Measurements from ENCODE around the gene CHADL.

CHADL gene

DNA sequence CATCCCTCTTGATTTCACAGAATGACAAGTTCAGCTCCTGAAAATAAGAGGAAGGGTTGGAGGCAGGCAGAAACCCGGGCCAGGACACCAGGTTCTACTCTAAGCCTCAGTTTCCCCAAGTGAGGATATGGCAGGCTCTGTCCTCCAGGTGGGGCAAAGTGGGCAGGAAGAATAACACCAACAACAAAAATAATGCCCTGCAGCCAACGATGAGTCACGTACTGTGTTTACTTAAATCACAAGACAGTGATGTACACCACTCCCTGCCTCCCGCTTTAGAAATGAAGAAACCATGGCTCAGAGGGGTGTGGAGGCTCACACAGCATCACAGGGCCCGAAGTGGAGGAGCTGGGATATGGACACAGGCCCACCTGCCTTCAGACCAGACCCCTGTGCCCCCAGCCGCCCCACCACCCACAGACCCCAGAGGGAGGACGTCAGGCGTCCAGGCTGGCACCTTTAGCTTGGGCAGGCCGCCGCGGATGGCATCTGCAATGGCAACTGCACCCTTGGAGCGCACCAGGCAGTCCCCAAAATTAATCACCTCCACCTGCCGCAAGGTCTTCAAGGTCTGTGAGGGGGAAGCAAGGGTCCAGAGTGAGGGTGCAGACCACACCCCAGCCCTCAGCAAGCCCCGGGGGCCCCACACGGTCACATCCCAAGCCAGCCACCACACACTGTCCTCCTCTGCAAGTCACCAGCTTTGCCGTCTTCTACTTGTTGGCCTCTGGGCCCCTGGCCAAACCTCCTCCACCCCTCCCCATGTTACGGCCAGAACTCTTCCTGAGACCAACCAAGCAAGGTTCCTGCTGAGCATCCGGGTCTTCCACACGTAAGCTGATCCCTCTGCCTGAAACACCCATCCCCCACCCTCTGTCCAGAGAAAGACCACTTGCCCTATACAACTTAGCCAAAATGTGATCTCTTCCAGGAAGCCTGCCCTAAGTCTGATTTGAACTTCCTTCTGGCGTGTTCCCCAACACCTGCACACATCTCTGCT is 15.8 kb upstream of the CHADL start:
- DNase-seq (ENCODE audit: low read depth): peak; percentile 18

DNA sequence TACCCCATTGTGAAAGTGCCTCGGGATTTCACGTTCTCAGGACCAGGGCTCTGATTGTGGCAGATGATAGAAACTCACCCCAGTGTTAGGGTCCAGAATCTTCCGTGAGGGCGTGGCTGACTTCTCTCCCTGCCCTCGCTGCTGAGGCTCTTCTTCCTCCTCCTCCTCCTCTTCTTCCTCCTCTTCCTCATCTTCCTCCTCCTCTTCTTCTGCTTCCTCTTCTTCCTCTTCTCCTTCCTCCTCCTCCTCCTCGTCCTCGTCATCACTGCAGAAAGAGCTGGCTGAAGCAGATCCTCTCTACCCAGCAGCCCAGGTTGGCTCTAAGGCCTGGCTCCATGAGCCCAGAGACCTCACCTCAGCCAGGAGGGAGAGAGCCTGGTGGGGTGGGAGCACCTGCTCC is 13.5 kb upstream of the CHADL start:
- no peak for DNase-seq (ENCODE audit: low read depth)

- no peak for DNase-seq (ENCODE audit: low read depth)
These were observed 11.6 kb upstream of the CHADL start for GRCh38 chr22:41252365-41252764.

- no peak for DNase-seq (ENCODE audit: low read depth)
These were observed 9.4 kb upstream of the CHADL start for GRCh38 chr22:41250127-41250526.

GRCh38 chr22:41249442-41249841 is 8.7 kb upstream of the CHADL start:
- DNase-seq (ENCODE audit: low read depth): no peak

GRCh38 chr22:41248758-41249157 is 8.0 kb upstream of the CHADL start:
- DNase-seq (ENCODE audit: low read depth): no peak

DNA sequence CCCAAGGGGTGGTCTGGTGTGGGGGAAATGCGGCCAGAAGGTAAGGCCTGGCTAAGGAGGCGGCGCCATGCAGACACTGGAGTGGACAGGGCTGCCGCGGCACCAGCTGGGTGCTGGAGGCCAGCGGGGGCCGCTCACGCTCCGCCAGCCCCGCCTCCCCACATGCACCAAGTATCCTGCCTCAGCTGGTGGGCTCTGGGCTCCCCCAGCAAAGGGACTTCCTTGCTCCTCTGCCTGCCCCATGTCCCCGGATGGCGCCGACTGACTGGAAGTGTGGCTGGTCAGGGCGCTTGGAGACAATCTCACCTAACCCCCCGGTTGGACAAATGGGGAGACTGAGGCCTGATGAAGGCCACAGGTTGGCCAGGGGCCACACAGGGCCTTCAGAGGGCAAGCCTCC is 7.6 kb upstream of the CHADL start:
- no peak for DNase-seq (ENCODE audit: low read depth)

GRCh38 chr22:41247703-41248102 is 7.0 kb upstream of the CHADL start:
- no peak for DNase-seq (ENCODE audit: low read depth)

DNA sequence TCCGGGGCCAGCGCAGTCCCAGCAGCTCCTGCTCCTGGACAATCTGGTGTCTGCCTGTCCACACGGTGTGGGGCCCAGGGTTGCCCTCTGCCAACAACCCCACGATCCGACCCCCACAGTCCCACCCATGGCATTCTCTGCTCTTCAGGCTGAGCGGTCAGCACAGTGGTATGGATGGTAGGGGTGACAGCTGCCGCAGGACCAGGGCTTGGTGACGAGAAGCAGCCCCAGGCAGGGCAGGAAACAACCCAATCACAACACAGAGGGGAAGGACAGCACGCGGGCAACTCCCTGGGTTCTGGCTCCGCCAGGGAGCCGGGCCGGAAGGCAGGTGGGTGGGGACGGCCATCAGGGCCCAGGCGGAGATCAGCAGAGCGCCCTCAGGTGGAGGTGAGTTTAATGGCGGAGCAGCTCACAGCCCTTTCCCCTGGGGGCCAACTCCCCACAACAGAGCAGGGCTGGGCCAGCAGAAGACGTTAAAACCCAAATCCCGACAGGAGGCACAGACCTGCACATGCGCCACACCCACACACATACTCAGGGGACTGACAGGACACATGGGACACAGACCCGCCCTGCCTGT is 5.3 kb upstream of the CHADL start:
- DNase-seq (ENCODE audit: low read depth): no peak

GRCh38 chr22:41243361-41243760 is 2.6 kb upstream of the CHADL start:
- no peak for DNase-seq (ENCODE audit: low read depth)

DNA sequence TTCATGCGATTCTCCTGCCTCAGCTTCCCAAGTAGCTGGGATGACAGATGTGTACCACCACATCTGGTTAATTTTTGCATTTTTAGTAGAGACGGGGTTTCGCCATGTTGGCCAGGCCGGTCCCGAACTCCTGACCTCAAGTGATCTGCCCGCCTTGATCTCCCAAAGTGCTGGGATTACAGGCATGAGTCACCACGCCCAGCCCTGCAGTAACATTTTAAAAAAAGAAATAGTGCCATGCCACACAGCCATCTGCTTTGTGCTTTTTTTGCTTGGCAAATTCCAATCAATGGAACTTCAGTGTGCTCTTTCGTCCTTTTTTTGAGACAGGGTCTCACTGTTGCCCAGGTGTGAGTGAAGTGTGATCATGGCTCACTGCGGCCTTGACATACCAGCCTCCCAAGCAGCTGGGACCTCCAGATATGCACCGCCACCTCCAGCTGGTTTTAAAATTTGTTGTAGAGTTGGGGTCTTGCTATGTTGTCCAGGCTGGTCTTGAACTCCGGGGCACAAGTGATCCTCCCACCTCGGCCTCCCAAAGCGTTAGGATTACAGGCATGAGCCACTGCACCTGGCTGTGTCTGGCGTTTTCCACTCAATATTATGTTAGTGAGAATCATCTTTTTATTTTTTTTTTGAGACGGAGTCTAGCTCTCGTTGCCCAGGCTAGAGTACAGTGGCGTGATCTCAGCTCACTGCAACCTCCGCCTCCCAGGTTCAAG is 1.8 kb upstream of the CHADL start:
- DNase-seq (ENCODE audit: low read depth): no peak

DNA sequence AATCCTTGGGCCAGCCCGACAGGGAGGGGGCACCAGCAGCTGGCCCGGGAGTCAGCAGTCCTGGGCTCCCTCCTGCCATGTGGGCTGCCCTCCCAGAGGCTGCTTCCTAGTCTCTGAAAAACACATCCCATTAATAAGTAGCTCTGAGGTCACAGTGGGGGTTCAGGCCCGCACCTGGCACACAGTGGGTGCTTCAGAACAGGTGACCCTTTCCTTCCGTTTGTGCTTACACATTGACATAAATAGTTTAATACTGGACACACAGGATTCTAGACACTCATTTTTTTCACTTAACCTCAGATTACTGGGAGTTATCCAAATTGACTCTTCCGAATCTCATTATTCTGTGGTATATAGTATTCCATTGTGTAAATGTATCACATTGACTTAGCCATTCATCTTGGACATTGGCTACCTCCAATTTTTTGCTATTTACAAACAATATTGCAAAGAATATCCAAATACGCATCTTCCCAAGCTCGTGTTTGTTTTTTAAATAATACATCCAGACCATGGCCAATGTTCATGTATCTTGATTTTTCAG is 474 bp upstream of the CHADL start:
- DNase-seq (ENCODE audit: low read depth): no peak

DNA sequence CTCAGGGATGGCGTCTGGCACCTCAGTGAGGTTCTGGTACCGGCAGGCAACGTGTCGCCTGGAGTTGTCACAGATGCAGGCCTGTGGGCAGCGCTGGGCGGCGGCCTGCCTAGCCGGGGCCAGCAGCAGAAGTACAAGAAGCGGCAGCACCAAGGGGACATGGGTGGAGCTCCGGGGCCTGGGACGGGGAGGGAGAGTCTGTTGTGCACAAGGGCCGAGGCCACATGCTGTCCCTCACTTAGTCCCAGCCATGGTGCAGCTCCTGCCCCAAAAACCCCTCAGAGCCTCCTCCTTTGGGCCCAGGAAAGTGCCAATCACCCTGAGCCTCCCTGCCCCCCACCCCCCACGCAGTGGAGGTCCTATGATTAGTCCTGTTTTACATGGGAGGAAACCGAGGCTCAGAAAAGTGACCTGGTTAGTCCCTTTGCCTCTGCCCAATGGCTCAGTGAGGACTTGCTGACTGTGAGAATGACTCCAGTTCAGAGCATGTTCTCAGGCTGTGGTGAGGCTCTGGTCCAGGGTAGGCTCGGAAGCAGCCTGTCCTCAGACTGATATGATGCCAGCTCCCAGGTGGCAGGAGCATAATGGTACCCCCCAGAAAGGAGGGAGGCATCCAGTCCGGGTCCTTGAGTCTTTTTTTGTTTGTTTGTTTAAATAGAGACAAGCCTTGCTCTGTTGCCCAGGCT is 1.1 kb downstream of the CHADL start:
- no peak for DNase-seq (ENCODE audit: low read depth)

- DNase-seq (ENCODE audit: low read depth): no peak
These were observed 1.9 kb downstream of the CHADL start for GRCh38 chr22:41238570-41239442.

- no peak for DNase-seq (ENCODE audit: low read depth)
These were observed 2.8 kb downstream of the CHADL start for GRCh38 chr22:41237707-41238569.

- no peak for DNase-seq (ENCODE audit: low read depth)
These were observed 3.6 kb downstream of the CHADL start for GRCh38 chr22:41237036-41237706.

GRCh38 chr22:41234815-41235695 is 5.7 kb downstream of the CHADL start:
- DNase-seq (ENCODE audit: low read depth): no peak

- no peak for DNase-seq (ENCODE audit: low read depth)
These were observed 9.4 kb downstream of the CHADL start for GRCh38 chr22:41231369-41231768.
